IPS DF 6.9 (cell line): ENCODE data around the gene NUDT22.
A peak's percentile ranks its signal among the peaks of the same experiment; 100 is the strongest.

ENCODE experiments used
- DNase-seq: peaks from one replicate; pipeline ENCODE4 v3.0.0-alpha.2; 2013; ENCODE audit warnings: low read depth, low spot score
- H3K27ac ChIP-seq: one replicate; pipeline ENCODE4 v1.5.1; 2013; ENCODE audit warnings: low read length, control low read depth
- H3K27me3 ChIP-seq: 2 replicates; pipeline ENCODE4 v1.6.1; 2013; ENCODE audit warnings: mild to moderate bottlenecking, low read length; ENCODE audit not compliant: control insufficient read depth, insufficient read depth
- H3K36me3 ChIP-seq: 2 replicates; pipeline ENCODE4 v1.6.1; 2013; ENCODE audit warnings: low read length; ENCODE audit not compliant: control insufficient read depth, insufficient read depth
- H3K4me1 ChIP-seq: 2 replicates; pipeline ENCODE4 v1.6.1; 2013; ENCODE audit warnings: low read length; ENCODE audit not compliant: control insufficient read depth, insufficient read depth
- H3K4me3 ChIP-seq: 2 replicates; pipeline ENCODE4 v1.5.1; 2013; ENCODE audit warnings: mild to moderate bottlenecking, low read length
- H3K9me3 ChIP-seq: 2 replicates; pipeline ENCODE4 v1.6.1; 2013; ENCODE audit warnings: low read length, inconsistent platforms; ENCODE audit not compliant: control insufficient read depth, insufficient read depth
- WGBS: extraction: QIAGEN DNeasy Blood & Tissue Kit; methylation state at CpG from one replicate; pipeline ENCODE4 v1.1.7; 2013; ENCODE audit warnings: mixed read lengths, missing lambda C conversion rate; ENCODE audit not compliant: insufficient read length, insufficient coverage; 5-methylcytosine and 5-hydroxymethylcytosine counted together

The NUDT22 gene

GRCh38 chr11:64235437-64236161 is 9.5 kb downstream of the NUDT22 start:
- WGBS: no CpG with 5 or more reads among the region's 12 CpGs
- Histone ChIP-seq H3K4me3 (peak overlapping the region; percentile 48; the same call in 1 of the 2 replicates), H3K36me3 (peaks cover 7% of the 10 kb centered on the region; the same call in 1 of the 2 replicates), H3K27ac (no peak overlapping the region), H3K27me3 (no peaks in the 10 kb centered on the region), H3K9me3 (no peaks in the 10 kb centered on the region), H3K4me1 (peaks cover 4% of the 10 kb centered on the region; the same call in 1 of the 2 replicates)
- no peak for DNase-seq

GRCh38 chr11:64237484-64237951 is 11.4 kb downstream of the NUDT22 start:
- H3K4me1 ChIP-seq: peaks cover 4% of the 10 kb centered on the region; the same call in 1 of the 2 replicates
- no CpG with 5 or more reads among the region's 12 CpGs for WGBS
- DNase-seq: no peak
- no peak overlapping the region for H3K4me3 ChIP-seq
- no peaks in the 10 kb centered on the region for H3K9me3 ChIP-seq
- H3K27ac ChIP-seq: no peak overlapping the region
- peaks cover 7% of the 10 kb centered on the region; the same call in 1 of the 2 replicates for H3K36me3 ChIP-seq
- H3K27me3 ChIP-seq: no peaks in the 10 kb centered on the region

- Histone ChIP-seq H3K4me1 (peaks cover 4% of the 10 kb centered on the region), H3K9me3 (no peaks in the 10 kb centered on the region), H3K27me3 (no peaks in the 10 kb centered on the region), H3K27ac (no peak overlapping the region), H3K36me3 (peaks cover 7% of the 10 kb centered on the region; the same call in 1 of the 2 replicates), H3K4me3 (no peak overlapping the region)
- DNase-seq: no peak
- no CpG with 5 or more reads among the region's 9 CpGs for WGBS
Observed at GRCh38 chr11:64238076-64238475, 12.0 kb downstream of the NUDT22 start.

GRCh38 chr11:64238999-64239398 is 12.9 kb downstream of the NUDT22 start:
- peaks cover 2% of the 10 kb centered on the region for H3K4me1 ChIP-seq
- WGBS: no CpG with 5 or more reads among the region's 5 CpGs
- no peaks in the 10 kb centered on the region for H3K27me3 ChIP-seq
- H3K4me3 ChIP-seq: no peak overlapping the region
- DNase-seq: no peak
- no peak overlapping the region for H3K27ac ChIP-seq
- peaks cover 14% of the 10 kb centered on the region; the same call in 1 of the 2 replicates for H3K36me3 ChIP-seq
- no peaks in the 10 kb centered on the region for H3K9me3 ChIP-seq

- H3K27me3 ChIP-seq: no peaks in the 10 kb centered on the region
- H3K4me1 ChIP-seq: peaks cover 2% of the 10 kb centered on the region
- peak overlapping the region; percentile 73; the same call in 1 of the 2 replicates for H3K4me3 ChIP-seq
- peaks cover 16% of the 10 kb centered on the region; the same call in 1 of the 2 replicates for H3K36me3 ChIP-seq
- no peak for DNase-seq
- no peaks in the 10 kb centered on the region for H3K9me3 ChIP-seq
- H3K27ac ChIP-seq: no peak overlapping the region
- no CpG with 5 or more reads among the region's 11 CpGs for WGBS
Observed at GRCh38 chr11:64239662-64240434, 13.8 kb downstream of the NUDT22 start.

GRCh38 chr11:64240435-64241240 is 14.6 kb downstream of the NUDT22 start, which contains the start of gene FKBP2:
Gene FKBP2 (plus strand): TSS chr11:64241095. CDS start chr11:64242388, 1,293 bp downstream.
- Histone ChIP-seq H3K27me3 (no peaks in the 10 kb centered on the region), H3K9me3 (no peaks in the 10 kb centered on the region), H3K36me3 (peaks cover 18% of the 10 kb centered on the region; the same call in 1 of the 2 replicates), H3K4me1 (peaks cover 5% of the 10 kb centered on the region), H3K27ac (no peak within 1 kb of the TSS), H3K4me3 (peak within 1 kb of the TSS; percentile 73)
- WGBS: no CpG with 5 or more reads among the region's 58 CpGs
- no peak for DNase-seq

GRCh38 chr11:64241241-64241490 is 15.1 kb downstream of the NUDT22 start:
- peaks cover 18% of the 10 kb centered on the region; the same call in 1 of the 2 replicates for H3K36me3 ChIP-seq

GRCh38 chr11:64241491-64242374 is 15.7 kb downstream of the NUDT22 start:
- peak overlapping the region; percentile 57 for H3K4me3 ChIP-seq
- H3K36me3 ChIP-seq: peaks cover 18% of the 10 kb centered on the region; the same call in 1 of the 2 replicates
- H3K27me3 ChIP-seq: no peaks in the 10 kb centered on the region
- H3K4me1 ChIP-seq: peaks cover 5% of the 10 kb centered on the region
- DNase-seq: no peak
- no peaks in the 10 kb centered on the region for H3K9me3 ChIP-seq
- H3K27ac ChIP-seq: no peak overlapping the region
- WGBS: no CpG with 5 or more reads among the region's 63 CpGs

More at GRCh38 chr11:64241241-64241490, 15.1 kb downstream of the NUDT22 start:
- WGBS: no CpG with 5 or more reads among the region's 24 CpGs
- Histone ChIP-seq H3K27ac (no peak overlapping the region), H3K9me3 (no peaks in the 10 kb centered on the region), H3K27me3 (no peaks in the 10 kb centered on the region), H3K4me1 (peaks cover 5% of the 10 kb centered on the region), H3K4me3 (peak overlapping the region; percentile 73; the same call in 1 of the 2 replicates)
- no peak for DNase-seq

- Histone ChIP-seq H3K4me3 (no peak overlapping the region), H3K27me3 (no peaks in the 10 kb centered on the region), H3K36me3 (peaks cover 15% of the 10 kb centered on the region; the same call in 1 of the 2 replicates), H3K9me3 (no peaks in the 10 kb centered on the region), H3K27ac (no peak overlapping the region), H3K4me1 (peaks cover 8% of the 10 kb centered on the region)
- DNase-seq: no peak
- WGBS: no CpG with 5 or more reads among the region's 8 CpGs
Observed at GRCh38 chr11:64243236-64243854, 17.3 kb downstream of the NUDT22 start.
